Esophagus muscularis mucosa (tissue), 4 donors: ENCODE measurements around the gene SFTA2. TPM values are rescaled to one million over a fixed set of nuclear protein-coding genes. Genes with fewer than 3 reads are reported as not detected.

Source experiments
- DNase-seq: peaks from one replicate; pipeline ENCODE4 v3.0.0-alpha.2; 2017; ENCODE audit errors: extremely low spot score
- H3K27ac ChIP-seq, 4 donors: fragments of 200-600 bp; sonication (generic); replicated peaks in 1 of 4; 1 replicate in 3 of 4; 2 replicates in 1 of 4; pipeline ENCODE4 v1.5.1; 2016 to 2019; ENCODE audit warnings: mild to moderate bottlenecking in 1 of 4
- H3K27me3 ChIP-seq, 4 donors: fragments of 200-600 bp; sonication (generic); one replicate each; pipeline versions ENCODE4 v1.5.1 to v1.6.0; 2016 to 2019
- H3K36me3 ChIP-seq, 4 donors: fragments of 200-600 bp; sonication (generic); one replicate each; pipeline ENCODE4 v1.5.1; 2016 to 2019
- H3K4me1 ChIP-seq, 4 donors: fragments of 200-600 bp; sonication (generic); one replicate each; pipeline ENCODE4 v1.5.1; 2016 to 2019
- H3K4me3 ChIP-seq, 4 donors: fragments of 200-600 bp; sonication (generic); 1 replicate in 2 of 4; 2 replicates in 2 of 4; pipeline ENCODE4 v1.5.1; 2016 to 2019; ENCODE audit warnings: mild to moderate bottlenecking in 4 of 4, moderate library complexity in 1 of 4
- H3K9me3 ChIP-seq, 4 donors: fragments of 200-600 bp; sonication (generic); 1 replicate in 3 of 4; 2 replicates in 1 of 4; pipeline ENCODE4 v1.5.1; 2016 to 2019
- CTCF ChIP-seq, 3 experiments: fragments of 200-600 bp in 2 of 3; fragments of 450-650 bp in 1 of 3; sonication (generic) in 2 of 3; IDR thresholded peaks; one replicate each; pipeline ENCODE4 v1.5.1; 2017 to 2019; ENCODE audit warnings: antibody characterized with exemption in 3 of 3, mild to moderate bottlenecking in 2 of 3, moderate library complexity in 1 of 3
- EP300 ChIP-seq: sonication (generic); formaldehyde crosslinking; IDR thresholded peaks from one replicate; pipeline ENCODE4 v1.6.1; 2017; ENCODE audit warnings: antibody characterized with exemption
- POLR2A ChIP-seq: fragments of 450-650 bp; IDR thresholded peaks from one replicate; pipeline ENCODE4 v1.6.1; 2017; ENCODE audit warnings: antibody characterized with exemption, moderate library complexity, mild to moderate bottlenecking, low read depth
- POLR2AphosphoS5 ChIP-seq, 2 donors: sonication (generic); formaldehyde crosslinking; IDR thresholded peaks; one replicate each; pipeline ENCODE4 v1.6.1; 2017; ENCODE audit warnings: antibody characterized with exemption in 2 of 2
- WGBS: methylation state at CpG from one replicate; pipeline ENCODE4 v1.1.5; 2018; 5-methylcytosine and 5-hydroxymethylcytosine counted together
- intact Hi-C: fragments of 100-400 bp; cut with DNase I; formaldehyde crosslinking; loops from one replicate; pipeline ENCODE4 v1.15.1; 2023
- total RNA-seq, 4 donors: library from RNA; depleted of rRNA; stranded (reverse); fragments of >200 nt; gene quantifications; one replicate each; pipeline versions ENCODE4 v1.1.0 to v1.2.1, GENCODE V29; 2016

The SFTA2 gene
- total RNA-seq, 4 donors from 2014 or later = 1.1 TPM; not detected in 3

GRCh38 chr6:30939473-30939872, 7.5 kb upstream of the SFTA2 start:
- intact Hi-C loops = no loop called here
- WGBS = 59% methylated on average over 3 of the region's 3 CpGs
- peaks cover 0 to 55% (median 0%) of the 10 kb centered on the region in 4 donors for H3K27me3 ChIP-seq

GRCh38 chr6:30938730-30939129, 6.8 kb upstream of the SFTA2 start:
- no peak for TF ChIP-seq CTCF (IDR thresholded peaks at IDR 0.05)
- no peak for TF ChIP-seq POLR2AphosphoS5 (IDR thresholded peaks at IDR 0.05)
- no peak for TF ChIP-seq POLR2A
- no peak for TF ChIP-seq EP300
- WGBS = 82% methylated on average over 3 of the region's 4 CpGs
- no peaks in the 10 kb centered on the region for H3K36me3 ChIP-seq
- peaks cover 10 to 22% (median 19%) of the 10 kb centered on the region in 4 donors for H3K4me1 ChIP-seq
- no peak overlapping the region for H3K4me3 ChIP-seq
- no peak overlapping the region for H3K27ac ChIP-seq
- no peaks in the 10 kb centered on the region for H3K9me3 ChIP-seq
- peaks cover 0 to 55% (median 0%) of the 10 kb centered on the region in 4 donors for H3K27me3 ChIP-seq
- intact Hi-C loops = no loop called here
- DNase-seq = no peak

More at GRCh38 chr6:30939473-30939872, 7.5 kb upstream of the SFTA2 start:
- H3K36me3 ChIP-seq = no peaks in the 10 kb centered on the region
- no peaks in the 10 kb centered on the region for H3K9me3 ChIP-seq
- H3K27ac ChIP-seq = no peak overlapping the region
- TF ChIP-seq CTCF (IDR thresholded peaks at IDR 0.05) (no peak), POLR2AphosphoS5 (IDR thresholded peaks at IDR 0.05) (no peak), POLR2A (no peak), EP300 (no peak)
- peaks cover 10 to 22% (median 19%) of the 10 kb centered on the region in 4 donors for H3K4me1 ChIP-seq
- no peak overlapping the region for H3K4me3 ChIP-seq
- no peak for DNase-seq

- H3K4me1 ChIP-seq = peaks cover 3 to 13% (median 10%) of the 10 kb centered on the region in 4 donors
- peaks cover 0 to 43% (median 0%) of the 10 kb centered on the region in 4 donors for H3K27me3 ChIP-seq
- no peak overlapping the region for H3K27ac ChIP-seq
- no peak overlapping the region for H3K4me3 ChIP-seq
- H3K36me3 ChIP-seq = no peaks in the 10 kb centered on the region
- WGBS = 90% methylated on average over 6 of the region's 6 CpGs
- H3K9me3 ChIP-seq = no peaks in the 10 kb centered on the region
- intact Hi-C loops = no loop called here
- TF ChIP-seq POLR2AphosphoS5 (IDR thresholded peaks at IDR 0.05) = no peak
- no peak for TF ChIP-seq EP300
- TF ChIP-seq CTCF (IDR thresholded peaks at IDR 0.05) = no peak
- no peak for TF ChIP-seq POLR2A
- no peak for DNase-seq
Measured at GRCh38 chr6:30937265-30937664, 5.3 kb upstream of the SFTA2 start.

- WGBS = 35% methylated on average over 3 of the region's 3 CpGs
- intact Hi-C loops = no loop called here
- no peak for DNase-seq
- TF ChIP-seq EP300 = no peak
- TF ChIP-seq POLR2A = no peak
- no peak for TF ChIP-seq CTCF (IDR thresholded peaks at IDR 0.05)
- no peak for TF ChIP-seq POLR2AphosphoS5 (IDR thresholded peaks at IDR 0.05)
- Histone ChIP-seq H3K4me1 (peaks cover 0 to 10% (median 9%) of the 10 kb centered on the region in 4 donors), H3K4me3 (no peak overlapping the region), H3K27me3 (peaks cover 0 to 26% (median 0%) of the 10 kb centered on the region in 4 donors), H3K9me3 (no peaks in the 10 kb centered on the region), H3K27ac (no peak overlapping the region), H3K36me3 (no peaks in the 10 kb centered on the region)
Measured at GRCh38 chr6:30935018-30935417, 3.0 kb upstream of the SFTA2 start.

- Histone ChIP-seq H3K4me1 (no peaks in the 10 kb centered on the region), H3K4me3 (no peak overlapping the region), H3K27ac (no peak overlapping the region), H3K36me3 (no peaks in the 10 kb centered on the region), H3K9me3 (peaks cover 0 to 9% (median 4%) of the 10 kb centered on the region in 4 donors), H3K27me3 (peaks cover 0 to 14% (median 0%) of the 10 kb centered on the region in 4 donors)
- TF ChIP-seq CTCF (IDR thresholded peaks at IDR 0.05) (no peak), POLR2AphosphoS5 (IDR thresholded peaks at IDR 0.05) (no peak), POLR2A (no peak), EP300 (no peak)
- intact Hi-C loops = no loop called here
- no peak for DNase-seq
- 86% methylated on average over 6 of the region's 6 CpGs for WGBS
Measured at GRCh38 chr6:30932665-30933365, 845 bp upstream of the SFTA2 start.
